Left ventricle myocardium inferior (tissue), 1 donor: ENCODE measurements around the gene NR6A1. TPM values are rescaled to one million over a fixed set of nuclear protein-coding genes. Genes with fewer than 3 reads are reported as not detected.

Experiments
- DNase-seq: peaks from one replicate; pipeline ENCODE4 v3.0.0-alpha.2; 2020
- H3K27ac ChIP-seq: fragments of 200-600 bp; replicated peaks from 2 replicates; pipeline ENCODE4 v1.8.0; 2021
- H3K27me3 ChIP-seq: fragments of 200-600 bp; 2 replicates; pipeline ENCODE4 v1.8.0; 2021; ENCODE audit warnings: low read depth
- H3K36me3 ChIP-seq: fragments of 200-600 bp; 2 replicates; pipeline ENCODE4 v1.8.0; 2021
- H3K4me1 ChIP-seq: fragments of 200-600 bp; 2 replicates; pipeline ENCODE4 v1.8.0; 2021
- H3K4me3 ChIP-seq: fragments of 200-600 bp; 2 replicates; pipeline ENCODE4 v1.8.0; 2021; ENCODE audit warnings: mild to moderate bottlenecking, moderate library complexity
- H3K9me3 ChIP-seq: fragments of 200-600 bp; replicated peaks from 2 replicates; pipeline ENCODE4 v1.8.0; 2021
- CTCF ChIP-seq: fragments of 200-600 bp; IDR thresholded peaks from 2 replicates; pipeline ENCODE4 v1.8.0; 2021; ENCODE audit warnings: antibody characterized with exemption, mild to moderate bottlenecking, borderline replicate concordance
- intact Hi-C: fragments of 100-400 bp; cut with micrococcal nuclease; formaldehyde crosslinking; loops from one replicate; pipeline ENCODE4 v1.11.0; 2022
- total RNA-seq: library from RNA; stranded (reverse); fragmentation: NEBNext Ultra II Directional; extraction: Animal tissue kit (Norgen Biotek cat#: 25700); gene quantifications from one replicate; pipeline ENCODE4 v1.2.1, GENCODE V29; 2021
- donor health status: DM: no; HTN: yes; CAD: no; lungs with severe emphysema.

Gene NR6A1
- total RNA-seq, 1 donor from 2014 or later = 1.0 TPM

DNA sequence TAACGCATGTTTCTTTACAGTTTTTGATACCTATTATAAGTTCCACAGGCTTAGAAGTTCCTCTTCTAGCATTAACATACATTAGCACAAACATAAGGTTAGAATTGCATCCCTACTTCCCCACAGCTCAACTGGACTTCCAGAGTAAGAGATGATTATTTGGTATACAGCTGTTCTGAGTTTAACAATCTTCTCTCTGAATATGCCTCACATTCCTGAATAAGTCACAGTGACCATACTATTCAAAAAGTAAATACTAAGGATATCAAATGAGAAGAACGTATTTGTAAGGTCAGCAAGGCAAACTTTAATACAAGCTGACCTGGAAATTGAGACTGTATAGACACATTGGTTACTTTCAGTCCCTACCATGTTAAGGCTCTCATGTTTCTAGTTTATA is 21.3 kb downstream of the NR6A1 start:
- DNase-seq = no peak
- intact Hi-C loops = no loop called here
- TF ChIP-seq CTCF = no peak
- Histone ChIP-seq H3K36me3 (no peaks in the 10 kb centered on the region), H3K4me3 (no peak overlapping the region), H3K4me1 (no peaks in the 10 kb centered on the region), H3K27me3 (no peaks in the 10 kb centered on the region), H3K9me3 (no peaks in the 10 kb centered on the region), H3K27ac (no peak overlapping the region)

DNA sequence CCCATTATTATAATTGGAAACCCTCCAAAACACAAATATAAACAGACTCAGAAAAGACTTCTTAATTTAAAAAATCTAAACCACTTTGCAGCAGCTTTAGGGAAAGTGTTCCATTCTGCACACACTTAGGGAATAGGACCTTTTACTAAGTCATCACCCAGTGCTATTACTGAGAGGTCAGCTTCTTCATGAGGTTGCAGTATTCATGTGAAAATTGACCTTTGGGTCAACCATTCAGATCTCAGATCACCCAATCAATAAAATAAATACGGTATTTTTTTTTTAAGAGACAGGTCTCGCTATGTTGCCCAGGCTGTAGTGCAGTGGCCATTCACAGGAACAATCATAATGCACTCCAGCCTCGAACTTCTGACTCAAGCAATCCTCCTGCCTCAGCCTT is 21.8 kb downstream of the NR6A1 start:
- TF ChIP-seq CTCF = no peak
- Histone ChIP-seq H3K4me1 (no peaks in the 10 kb centered on the region), H3K36me3 (no peaks in the 10 kb centered on the region), H3K27ac (no peak overlapping the region), H3K9me3 (no peaks in the 10 kb centered on the region), H3K27me3 (no peaks in the 10 kb centered on the region), H3K4me3 (no peak overlapping the region)
- no peak for DNase-seq
- intact Hi-C loops = no loop called here

- DNase-seq = no peak
- Histone ChIP-seq H3K4me1 (no peaks in the 10 kb centered on the region), H3K27me3 (no peaks in the 10 kb centered on the region), H3K4me3 (no peak overlapping the region), H3K36me3 (no peaks in the 10 kb centered on the region), H3K27ac (no peak overlapping the region), H3K9me3 (no peaks in the 10 kb centered on the region)
- no peak for TF ChIP-seq CTCF
- intact Hi-C loops = no loop called here
Observed at GRCh38 chr9:124747065-124747464, 24.0 kb downstream of the NR6A1 start.

DNA sequence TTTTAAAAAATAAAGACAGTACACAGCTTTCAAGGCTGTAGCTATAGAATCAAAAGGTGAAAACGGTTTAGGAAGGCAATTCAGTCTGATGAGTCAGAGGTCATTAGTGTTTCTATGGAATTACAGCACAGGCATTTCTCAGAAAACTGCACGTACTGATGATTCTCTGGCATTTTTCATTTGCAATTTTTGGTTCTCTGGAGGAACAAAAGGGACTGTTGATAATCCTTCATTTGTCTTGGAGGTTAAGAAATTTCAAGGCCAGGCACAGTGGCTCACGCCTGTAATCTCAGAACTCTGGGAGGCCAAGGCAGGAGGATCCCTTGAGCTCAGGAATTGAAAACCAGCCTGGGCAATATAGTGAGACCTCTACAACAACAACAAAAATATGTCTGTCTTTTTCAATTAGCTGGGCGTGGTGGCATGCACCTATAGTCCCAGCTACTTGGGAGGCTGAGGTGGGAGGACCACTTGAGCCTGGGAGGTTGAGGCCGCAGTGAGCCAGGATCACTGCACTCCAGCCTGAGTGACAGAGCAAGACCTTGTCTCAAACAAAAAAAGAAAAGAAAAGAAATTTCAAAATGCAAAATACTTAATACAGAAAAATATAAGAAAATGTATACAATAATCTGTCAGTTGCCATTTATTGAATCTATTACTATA is 27.3 kb downstream of the NR6A1 start:
- intact Hi-C loops = no loop called here
- Histone ChIP-seq H3K9me3 (no peaks in the 10 kb centered on the region), H3K27ac (no peak overlapping the region), H3K36me3 (no peaks in the 10 kb centered on the region), H3K27me3 (no peaks in the 10 kb centered on the region), H3K4me3 (no peak overlapping the region), H3K4me1 (peaks cover 8% of the 10 kb centered on the region)
- no peak for DNase-seq
- TF ChIP-seq CTCF = no peak

GRCh38 chr9:124742940-124743339 is 28.2 kb downstream of the NR6A1 start:
- Histone ChIP-seq H3K36me3 (no peaks in the 10 kb centered on the region), H3K27me3 (no peaks in the 10 kb centered on the region)
- TF ChIP-seq CTCF = no peak

DNA sequence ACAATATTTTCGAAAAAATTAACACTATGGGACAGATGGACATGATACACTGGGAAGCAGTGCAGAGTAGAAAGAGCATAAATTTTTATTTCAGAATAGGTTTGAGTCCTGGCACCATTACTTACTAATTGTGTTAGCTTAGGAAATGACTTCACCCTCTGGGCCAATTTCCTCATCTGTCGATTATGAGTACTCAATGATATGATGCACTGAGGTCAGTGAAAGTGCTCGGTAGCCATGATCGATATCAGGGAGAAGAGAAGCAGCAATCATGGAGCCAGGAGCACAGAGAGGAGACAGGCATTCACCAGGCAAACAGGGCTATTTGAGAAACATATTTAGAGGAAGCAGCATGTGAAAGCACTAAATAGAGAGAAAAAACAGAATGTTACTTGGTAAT is 29.4 kb downstream of the NR6A1 start:
- H3K4me1 ChIP-seq = peaks cover 8% of the 10 kb centered on the region
- no peak overlapping the region for H3K27ac ChIP-seq
- no peak overlapping the region for H3K4me3 ChIP-seq
- no peak for DNase-seq
- no peak for TF ChIP-seq CTCF
- intact Hi-C loops = no loop called here
- no peaks in the 10 kb centered on the region for H3K36me3 ChIP-seq
- no peaks in the 10 kb centered on the region for H3K9me3 ChIP-seq
- H3K27me3 ChIP-seq = no peaks in the 10 kb centered on the region

More at GRCh38 chr9:124742940-124743339, 28.2 kb downstream of the NR6A1 start:
- H3K4me3 ChIP-seq = no peak overlapping the region
- H3K9me3 ChIP-seq = no peaks in the 10 kb centered on the region
- H3K27ac ChIP-seq = no peak overlapping the region
- peaks cover 8% of the 10 kb centered on the region for H3K4me1 ChIP-seq
- no peak for DNase-seq
- intact Hi-C loops = no loop called here
